ENCODE results near the gene UGT3A1. TPM values are rescaled to one million over a fixed set of nuclear protein-coding genes. Genes with fewer than 3 reads are reported as not detected.

Gene UGT3A1
- total RNA-seq, 4 donors from 2014 or later = not detected

DNA sequence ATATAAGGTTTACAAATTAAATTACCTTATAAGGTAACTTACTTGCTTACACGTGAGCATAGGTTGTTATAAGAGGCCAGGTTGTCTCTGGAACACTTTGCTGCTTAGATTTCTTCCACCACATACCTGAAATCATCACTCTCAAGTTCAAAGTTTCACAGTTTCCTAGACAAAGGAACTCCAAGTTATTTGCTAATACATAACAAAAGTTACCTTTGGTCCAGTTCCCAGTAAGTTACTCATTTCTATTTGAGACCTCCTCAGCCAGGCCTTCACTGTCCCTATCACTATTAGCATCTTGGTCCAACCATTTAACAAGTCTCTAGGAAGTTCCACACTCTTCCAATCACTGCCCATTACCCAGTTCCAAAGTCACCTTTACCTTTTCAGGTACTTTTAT lies 18.5 kb upstream of the UGT3A1 start:
- TF ChIP-seq, protein P1, sequence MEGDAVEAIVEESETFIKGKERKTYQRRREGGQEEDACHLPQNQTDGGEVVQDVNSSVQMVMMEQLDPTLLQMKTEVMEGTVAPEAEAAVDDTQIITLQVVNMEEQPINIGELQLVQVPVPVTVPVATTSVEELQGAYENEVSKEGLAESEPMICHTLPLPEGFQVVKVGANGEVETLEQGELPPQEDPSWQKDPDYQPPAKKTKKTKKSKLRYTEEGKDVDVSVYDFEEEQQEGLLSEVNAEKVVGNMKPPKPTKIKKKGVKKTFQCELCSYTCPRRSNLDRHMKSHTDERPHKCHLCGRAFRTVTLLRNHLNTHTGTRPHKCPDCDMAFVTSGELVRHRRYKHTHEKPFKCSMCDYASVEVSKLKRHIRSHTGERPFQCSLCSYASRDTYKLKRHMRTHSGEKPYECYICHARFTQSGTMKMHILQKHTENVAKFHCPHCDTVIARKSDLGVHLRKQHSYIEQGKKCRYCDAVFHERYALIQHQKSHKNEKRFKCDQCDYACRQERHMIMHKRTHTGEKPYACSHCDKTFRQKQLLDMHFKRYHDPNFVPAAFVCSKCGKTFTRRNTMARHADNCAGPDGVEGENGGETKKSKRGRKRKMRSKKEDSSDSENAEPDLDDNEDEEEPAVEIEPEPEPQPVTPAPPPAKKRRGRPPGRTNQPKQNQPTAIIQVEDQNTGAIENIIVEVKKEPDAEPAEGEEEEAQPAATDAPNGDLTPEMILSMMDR (IDR thresholded peaks at IDR 0.05) = no peak
- ATAC-seq (ENCODE audit: low FRiP score) (no peak), DNase-seq (ENCODE audit: low spot score) (no peak)

DNA sequence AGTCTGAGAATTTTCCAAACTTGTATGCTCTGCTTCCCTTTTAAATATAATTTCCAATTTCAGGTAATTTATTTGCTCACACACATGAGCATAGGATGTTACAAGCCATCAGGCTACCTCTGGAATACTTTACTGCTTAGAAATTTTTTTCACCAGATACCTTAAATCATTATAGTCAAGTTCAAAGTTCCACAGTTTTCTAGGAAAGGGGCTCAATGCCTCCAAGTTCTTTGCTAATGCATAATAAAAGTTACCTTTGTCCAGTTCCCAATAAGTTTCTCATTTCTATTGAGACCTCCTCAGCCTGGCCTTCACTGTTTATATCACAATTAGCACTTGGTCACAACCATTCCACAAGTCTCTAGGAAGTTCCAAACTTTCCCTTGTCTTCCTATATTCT lies 16.2 kb upstream of the UGT3A1 start:
- DNase-seq (ENCODE audit: low spot score) (no peak), ATAC-seq (ENCODE audit: low FRiP score) (no peak)
- TF ChIP-seq, protein P1 (IDR thresholded peaks at IDR 0.05) = no peak

DNA sequence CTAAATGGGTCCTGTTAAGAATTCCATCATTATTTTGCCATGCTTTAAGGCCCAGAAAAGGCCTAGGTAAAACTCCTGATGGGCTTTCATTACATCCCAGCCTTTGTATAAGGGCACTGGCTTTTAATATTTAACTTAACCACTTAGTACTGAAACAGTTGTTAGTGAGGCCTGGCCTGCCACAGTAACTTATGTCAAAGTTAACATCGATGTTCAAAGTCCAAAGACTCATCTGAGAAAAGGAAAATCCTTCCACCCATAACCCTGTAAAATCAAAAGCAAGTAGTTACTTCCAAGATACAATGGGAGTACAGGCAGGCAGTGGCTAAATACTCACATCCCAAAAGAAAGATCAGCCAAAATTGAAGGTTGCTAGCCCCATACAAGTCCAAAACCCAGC lies 15.0 kb upstream of the UGT3A1 start:
- no peak for ATAC-seq (ENCODE audit: low FRiP score)
- no peak for DNase-seq (ENCODE audit: low spot score)
- TF ChIP-seq, protein P1 (IDR thresholded peaks at IDR 0.05) = no peak

DNA sequence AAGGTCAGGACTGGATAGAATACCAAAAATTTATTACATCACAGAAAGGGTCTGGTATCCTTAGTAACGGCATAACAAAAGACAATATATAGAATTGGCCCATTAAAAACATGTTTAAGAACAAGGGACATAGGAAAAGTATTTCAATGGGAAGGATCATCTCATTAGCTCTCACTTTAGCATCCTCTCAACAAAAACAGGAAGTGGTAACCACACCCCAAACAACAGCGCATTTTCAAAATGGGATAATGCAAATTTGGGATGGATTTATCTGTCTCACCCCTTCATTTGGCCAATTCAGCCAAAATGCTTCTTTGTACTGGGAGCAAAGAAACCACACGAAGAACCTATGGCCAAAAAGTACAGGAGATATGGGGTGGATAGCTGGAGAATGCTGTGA lies 9.8 kb upstream of the UGT3A1 start:
- TF ChIP-seq, protein P1 (IDR thresholded peaks at IDR 0.05) = no peak
- ATAC-seq (ENCODE audit: low FRiP score) = no peak
- DNase-seq (ENCODE audit: low spot score) = no peak

DNA sequence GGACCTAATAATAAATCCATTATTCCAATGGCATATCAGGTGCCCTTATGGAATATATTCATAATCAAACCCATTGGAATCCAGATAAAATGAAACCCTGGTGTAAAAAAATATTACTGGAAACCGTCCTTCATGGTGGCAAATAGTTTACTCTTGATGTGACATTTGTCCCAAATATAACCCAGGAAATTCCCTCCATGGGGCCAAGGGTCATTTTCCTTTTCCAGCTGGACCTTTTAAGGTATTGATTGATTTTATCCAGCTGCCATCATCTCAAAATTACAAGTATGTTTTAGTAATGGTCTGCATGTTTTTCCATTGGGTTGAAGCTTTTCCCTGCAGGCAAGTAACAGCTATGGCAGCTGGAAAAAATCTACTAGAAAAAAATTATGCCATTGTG lies 8.4 kb upstream of the UGT3A1 start:
- no peak for ATAC-seq (ENCODE audit: low FRiP score)
- DNase-seq (ENCODE audit: low spot score) = no peak
- TF ChIP-seq, protein P1 (IDR thresholded peaks at IDR 0.05) = no peak

DNA sequence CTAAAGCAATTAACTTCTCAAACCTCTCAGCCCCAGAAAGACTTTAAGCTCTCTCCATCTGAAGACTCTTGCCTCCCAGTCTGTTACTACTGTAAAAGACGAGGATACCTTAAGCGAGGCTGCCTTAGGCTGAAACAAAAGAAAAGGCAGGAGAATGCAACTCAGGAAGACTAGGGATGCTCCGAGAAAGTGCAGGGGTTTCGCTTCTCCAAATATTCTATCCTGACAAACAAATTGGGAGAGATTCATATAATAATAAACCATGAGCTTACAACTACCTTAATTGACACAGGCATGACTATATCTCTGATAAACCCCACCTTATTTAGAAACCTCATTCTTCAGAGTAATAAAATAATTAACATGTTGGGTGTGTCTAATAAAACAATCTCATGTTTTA lies 4.9 kb upstream of the UGT3A1 start:
- TF ChIP-seq, protein P1 (IDR thresholded peaks at IDR 0.05) = no peak
- ATAC-seq (ENCODE audit: low FRiP score) (no peak), DNase-seq (ENCODE audit: low spot score) (no peak)

DNA sequence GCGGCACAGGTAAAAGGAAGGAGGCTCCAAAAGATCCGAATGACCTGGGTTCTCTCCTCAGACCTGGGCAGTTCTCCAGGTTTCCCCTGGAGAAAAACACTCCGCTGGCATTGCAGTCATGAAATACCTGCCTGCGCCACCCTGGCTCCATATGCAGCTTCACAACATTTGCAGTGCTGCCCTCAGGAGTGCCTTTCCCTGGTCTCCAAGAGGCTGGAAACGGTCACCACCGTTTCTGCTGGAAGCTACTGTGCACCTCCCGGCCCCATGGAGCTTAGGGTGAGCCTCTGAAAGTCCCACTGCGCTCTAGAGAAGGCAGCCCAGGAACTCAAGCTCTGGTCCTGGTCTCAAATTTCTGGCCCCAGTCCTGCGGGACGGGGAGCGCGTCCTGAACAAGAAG lies 670 bp downstream of the UGT3A1 start:
- DNase-seq (ENCODE audit: low spot score) (no peak), ATAC-seq (ENCODE audit: low FRiP score) (no peak)
- TF ChIP-seq, protein P1 (IDR thresholded peaks at IDR 0.05) = no peak

All from omental fat pad (tissue), 4 donors.